GM23248 (cell line): ENCODE data around the gene IMP3. TPM values are rescaled to one million over a fixed set of nuclear protein-coding genes. Genes with fewer than 3 reads are reported as not detected.

Source experiments
- DNase-seq: peaks from one replicate; pipeline ENCODE4 v3.0.0-alpha.2; 2015
- H2AFZ ChIP-seq: fragments of 200-600 bp; sonication (generic); 2 replicates; pipeline ENCODE4 v1.6.1; 2016; ENCODE audit warnings: antibody characterized with exemption
- H3F3A ChIP-seq: fragments of 200-600 bp; sonication (generic); 2 replicates; pipeline ENCODE4 v1.6.1; 2016; ENCODE audit warnings: mild to moderate bottlenecking, antibody characterized with exemption, mixed run types; ENCODE audit not compliant: insufficient read depth
- H3K27ac ChIP-seq: fragments of 200-600 bp; sonication (generic); 2 replicates; pipeline ENCODE4 v1.5.1; 2016; ENCODE audit warnings: mild to moderate bottlenecking
- H3K27me3 ChIP-seq: fragments of 200-600 bp; sonication (generic); replicated peaks from 2 replicates; pipeline ENCODE4 v1.6.1; 2016; ENCODE audit warnings: mild to moderate bottlenecking; ENCODE audit not compliant: insufficient read depth
- H3K36me3 ChIP-seq: fragments of 200-600 bp; sonication (generic); 2 replicates; pipeline ENCODE4 v1.6.1; 2016; ENCODE audit warnings: low read depth, mild to moderate bottlenecking
- H3K4me1 ChIP-seq: fragments of 200-600 bp; sonication (generic); 2 replicates; pipeline ENCODE4 v1.6.1; 2016; ENCODE audit warnings: mild to moderate bottlenecking; ENCODE audit not compliant: insufficient read depth
- H3K4me2 ChIP-seq: fragments of 200-600 bp; sonication (generic); one replicate; pipeline ENCODE4 v1.6.1; 2016; ENCODE audit warnings: mild to moderate bottlenecking; ENCODE audit not compliant: unreplicated experiment
- H3K4me3 ChIP-seq: fragments of 200-600 bp; sonication (generic); 2 replicates; pipeline ENCODE4 v1.5.1; 2016; ENCODE audit warnings: mild to moderate bottlenecking
- H3K79me2 ChIP-seq: fragments of 200-600 bp; sonication (generic); 2 replicates; pipeline ENCODE4 v1.6.1; 2016; ENCODE audit warnings: mild to moderate bottlenecking; ENCODE audit not compliant: insufficient read depth
- H3K9ac ChIP-seq: fragments of 200-600 bp; sonication (generic); 2 replicates; pipeline ENCODE4 v1.6.1; 2016; ENCODE audit warnings: mild to moderate bottlenecking
- H3K9me2 ChIP-seq: fragments of 200-600 bp; sonication (generic); 2 replicates; pipeline ENCODE4 v1.6.1; 2016; ENCODE audit warnings: mixed run types, mild to moderate bottlenecking, moderate library complexity; ENCODE audit not compliant: insufficient read depth
- H3K9me3 ChIP-seq: fragments of 200-600 bp; sonication (generic); one replicate; pipeline ENCODE4 v1.6.1; 2017; ENCODE audit warnings: low read depth
- H4K20me1 ChIP-seq: fragments of 200-600 bp; sonication (generic); 2 replicates; pipeline ENCODE4 v1.6.0; 2016; ENCODE audit not compliant: insufficient read depth
- EZH2 ChIP-seq: fragments of 200-600 bp; sonication (generic); IDR thresholded peaks from 2 replicates; pipeline ENCODE4 v1.6.1; 2018; ENCODE audit warnings: antibody characterized with exemption, mild to moderate bottlenecking; ENCODE audit not compliant: insufficient read depth, poor library complexity, severe bottlenecking
- EZH2phosphoT487 ChIP-seq: fragments of 200-600 bp; sonication (generic); IDR thresholded peaks from 2 replicates; pipeline ENCODE4 v1.6.1; 2018; ENCODE audit warnings: antibody characterized with exemption, moderate library complexity, mild to moderate bottlenecking, low read depth; ENCODE audit not compliant: insufficient read depth
- WGBS, 2 experiments: methylation state at CpG; one replicate each; pipeline ENCODE4 v1.1.6; 2015 to 2017; ENCODE audit warnings: low lambda C conversion rate in 2 of 2, low coverage in 1 of 2; ENCODE audit errors: missing lambda C conversion rate in 2 of 2; 5-methylcytosine and 5-hydroxymethylcytosine counted together
- in situ Hi-C: fragments of 300-500 bp; cut with MboI; formaldehyde crosslinking; loops from 2 replicates; pipeline ENCODE4 v1.15.0; 2020
- polyA plus RNA-seq: library from polyadenylated mRNA; unstranded; fragments of >200 nt; fragmentation: Nextera tagmentation; extraction: Ambion mirVana; gene quantifications from 2 replicates; pipeline ENCODE4 v1.2.1, GENCODE V29; 2016
- total RNA-seq: library from RNA; depleted of rRNA; stranded (reverse); fragments of >200 nt; shearing (Covaris generic); gene quantifications from 2 replicates; pipeline ENCODE4 v1.2.3, GENCODE V29; 2014

IMP3 gene
- total and polyA plus RNA-seq, 2 experiments from 2014 or later, result 105 to 138 TPM

GRCh38 chr15:75648156-75649000, 8.4 kb upstream of the IMP3 start:
- Histone ChIP-seq H3K9me3 (no peaks in the 10 kb centered on the region), H3K4me1 (peaks cover 50% of the 10 kb centered on the region), H3K4me3 (peak overlapping the region; percentile 85), H4K20me1 (no peaks in the 10 kb centered on the region), H2AFZ (peak overlapping the region; percentile 63), H3K36me3 (no peaks in the 10 kb centered on the region), H3F3A (peaks cover 16% of the 10 kb centered on the region; the same call in 1 of the 2 replicates), H3K27ac (peak overlapping the region; percentile 93), H3K9me2 (no peaks in the 10 kb centered on the region), H3K4me2 (peak overlapping the region; percentile 89), H3K79me2 (peaks cover 72% of the 10 kb centered on the region), H3K9ac (peak overlapping the region; percentile 96), H3K27me3 (no peaks in the 10 kb centered on the region)
- DNase-seq, result peak; percentile 67
- 0 to 1% methylated on average over 23 to 31 of the region's 34 CpGs for WGBS, 2 experiments
- in situ Hi-C loops, result no loop called here
- TF ChIP-seq EZH2 (no peak), EZH2phosphoT487 (no peak)

DNA sequence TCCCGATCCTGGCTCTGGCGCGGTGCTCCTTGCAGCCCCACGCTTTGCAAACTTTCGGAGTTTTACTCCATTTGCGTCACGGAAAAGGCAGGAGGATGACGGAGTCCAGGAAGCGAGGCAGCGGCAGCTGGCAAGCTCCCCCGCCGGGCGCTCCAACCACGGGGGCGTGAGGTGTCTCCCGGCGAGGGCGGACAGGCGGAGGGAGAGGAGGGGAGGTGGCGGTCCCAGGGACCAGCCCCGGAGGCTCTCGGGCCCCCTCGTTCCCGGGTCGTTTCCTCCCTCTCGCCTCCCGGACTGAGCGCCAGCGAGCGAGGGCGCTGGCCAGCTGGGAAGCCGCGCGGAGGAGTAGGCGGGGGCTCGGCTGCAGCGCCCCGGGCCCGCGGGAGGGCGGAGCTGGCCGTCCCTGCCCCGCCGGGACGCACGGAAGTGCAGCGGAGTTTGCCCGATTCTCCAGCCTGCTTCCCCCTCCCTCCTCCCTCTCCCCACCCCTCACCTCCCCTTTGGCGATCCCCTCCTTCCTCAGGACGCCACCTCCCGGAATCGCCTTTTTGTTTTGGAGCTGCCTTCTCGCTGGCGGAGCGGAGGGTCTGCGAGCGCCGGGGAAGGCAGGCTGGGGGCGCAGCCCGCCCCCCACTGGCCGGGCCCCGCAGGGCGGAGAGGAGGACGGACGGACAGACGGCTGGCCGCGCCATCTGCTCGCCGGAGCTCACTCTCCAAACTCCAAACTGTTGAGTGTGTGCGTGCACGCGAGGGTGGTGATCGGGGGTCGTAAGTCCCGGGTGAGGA, 7.5 kb upstream of the IMP3 start, which contains the start of gene SNX33:
Gene SNX33 (plus strand): TSS at position 543 of the 786 bp plus-strand sequence. CDS start 1,191 bp downstream, outside the sequence.
- Histone ChIP-seq H3K27me3 (no peaks in the 10 kb centered on the region), H3F3A (peaks cover 16% of the 10 kb centered on the region; the same call in 1 of the 2 replicates), H3K9me2 (no peaks in the 10 kb centered on the region), H3K9ac (peak within 1 kb of the TSS; percentile 96), H3K4me2 (peak within 1 kb of the TSS; percentile 89), H3K4me1 (peaks cover 41% of the 10 kb centered on the region), H3K9me3 (no peaks in the 10 kb centered on the region), H3K4me3 (peak within 1 kb of the TSS; percentile 85), H4K20me1 (no peaks in the 10 kb centered on the region), H2AFZ (peak within 1 kb of the TSS; percentile 63), H3K36me3 (no peaks in the 10 kb centered on the region), H3K27ac (peak within 1 kb of the TSS; percentile 93), H3K79me2 (peaks cover 64% of the 10 kb centered on the region)
- TF ChIP-seq EZH2, result no peak
- TF ChIP-seq EZH2phosphoT487, result no peak
- WGBS, 2 experiments, result 1 to 2% methylated on average over 49 to 51 of the region's 76 CpGs
- in situ Hi-C loops, result no loop called here
- DNase-seq, result peak; percentile 96

DNA sequence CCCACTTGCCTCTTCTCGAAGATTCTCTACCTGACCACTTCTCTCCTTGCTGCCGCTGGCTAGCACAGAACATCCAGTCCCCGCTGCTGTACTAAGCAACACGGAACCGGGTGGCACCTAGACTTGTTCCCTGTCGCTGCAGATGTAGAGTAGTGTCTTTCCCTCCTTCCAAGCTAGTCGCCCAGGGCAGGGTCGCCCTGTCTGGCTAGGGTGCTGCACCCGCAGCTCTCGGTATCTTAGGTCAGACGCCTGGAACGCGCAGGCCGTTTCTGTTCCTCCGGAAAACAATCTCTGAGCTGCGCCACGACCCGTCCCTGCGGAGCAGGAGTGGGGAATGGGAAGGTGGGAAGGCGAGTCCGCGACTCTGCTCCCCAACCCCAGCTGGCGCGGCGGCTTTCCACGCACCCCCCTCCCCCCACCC, 6.9 kb upstream of the IMP3 start:
- H3K27ac ChIP-seq, result peak overlapping the region; percentile 93
- no peaks in the 10 kb centered on the region for H3K9me3 ChIP-seq
- peaks cover 16% of the 10 kb centered on the region; the same call in 1 of the 2 replicates for H3F3A ChIP-seq
- H3K4me3 ChIP-seq, result peak overlapping the region; percentile 85
- no peaks in the 10 kb centered on the region for H3K36me3 ChIP-seq
- in situ Hi-C loops, result no loop called here
- no peaks in the 10 kb centered on the region for H3K9me2 ChIP-seq
- WGBS, 2 experiments, result 1 to 2% methylated on average over 15 to 26 of the region's 26 CpGs
- H4K20me1 ChIP-seq, result no peaks in the 10 kb centered on the region
- H3K27me3 ChIP-seq, result no peaks in the 10 kb centered on the region
- H3K9ac ChIP-seq, result peak overlapping the region; percentile 96
- DNase-seq, result no peak
- H3K79me2 ChIP-seq, result peaks cover 61% of the 10 kb centered on the region
- H3K4me1 ChIP-seq, result peaks cover 35% of the 10 kb centered on the region
- peak overlapping the region; percentile 89 for H3K4me2 ChIP-seq
- peak overlapping the region; percentile 63 for H2AFZ ChIP-seq
- no peak for TF ChIP-seq EZH2phosphoT487
- TF ChIP-seq EZH2, result no peak
